ENCODE measurements around the gene SLC17A8. TPM values are rescaled to one million over a fixed set of nuclear protein-coding genes. Genes with fewer than 3 reads are reported as not detected.
"Not testable (repeated sequence)": the region's sequence is repeated elsewhere in the genome, so short reads cannot be mapped to it uniquely, and the experiment has no call there.

The SLC17A8 gene
- polyA plus RNA-seq, 4 donors = 0.22 to 0.41 (median 0.28) TPM

DNA sequence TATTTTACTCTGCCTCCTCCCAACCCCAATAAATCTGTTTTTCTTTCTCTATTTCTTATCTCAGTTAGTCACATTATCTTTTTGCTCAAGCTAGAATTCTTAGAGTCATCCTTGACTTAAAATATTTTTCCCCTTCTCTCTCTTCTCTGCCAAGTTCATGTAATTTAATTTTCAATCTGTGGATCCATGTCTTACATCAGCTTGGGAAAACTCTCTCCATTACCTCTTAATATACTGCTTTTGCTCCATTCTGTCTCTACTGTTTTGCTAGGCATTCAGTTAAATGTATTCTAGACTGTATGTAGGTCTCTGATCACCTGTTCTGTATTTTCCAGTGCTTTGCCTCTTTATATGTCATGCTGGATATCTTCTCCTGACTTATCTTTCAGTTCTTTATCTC lies 65.8 kb downstream of the SLC17A8 start:
- DNase-seq (ENCODE audit: low read depth in 4 of 4, low spot score in 2 of 4) = no peak

DNA sequence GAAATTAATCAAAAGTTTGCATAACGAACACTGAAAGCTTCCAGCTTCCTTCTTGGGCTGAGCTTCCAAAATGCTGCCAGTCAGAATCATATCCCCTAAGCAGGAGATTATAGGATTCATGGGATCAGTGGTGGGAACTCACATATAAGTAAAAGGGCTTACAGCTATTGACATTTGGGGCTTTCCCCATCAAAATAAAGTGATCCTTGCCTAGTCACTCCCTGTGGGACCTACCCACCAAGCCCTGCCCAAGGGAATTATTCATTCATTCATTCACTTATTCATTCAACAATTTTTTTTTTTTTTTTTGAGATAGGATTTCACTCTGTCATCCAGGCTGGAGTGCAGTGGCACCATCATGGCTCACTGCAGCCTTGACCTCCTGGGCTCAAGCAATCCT lies 69.3 kb downstream of the SLC17A8 start:
- no peak for DNase-seq (ENCODE audit: low read depth in 4 of 4, low spot score in 2 of 4)

DNA sequence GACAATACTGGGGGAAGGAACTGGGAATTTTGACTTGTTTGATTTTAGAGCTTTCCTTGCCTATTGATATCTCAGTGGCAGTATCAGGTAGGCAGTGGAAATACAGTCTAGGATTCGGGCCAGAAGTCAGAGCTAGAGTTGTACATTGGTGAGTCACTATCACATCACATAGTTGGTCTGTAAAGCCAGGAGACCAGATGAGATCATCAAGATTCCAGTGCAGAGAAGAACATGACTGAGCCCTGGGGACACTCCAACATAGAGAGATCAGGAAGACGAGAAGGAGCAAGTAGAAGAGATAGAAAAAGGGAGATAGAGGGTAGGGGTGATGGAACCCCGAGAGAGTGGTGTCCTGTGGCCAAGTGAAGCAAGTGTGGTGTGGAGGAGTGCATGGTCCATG lies 70.2 kb downstream of the SLC17A8 start:
- no peak for DNase-seq (ENCODE audit: low read depth in 4 of 4, low spot score in 2 of 4)

DNA sequence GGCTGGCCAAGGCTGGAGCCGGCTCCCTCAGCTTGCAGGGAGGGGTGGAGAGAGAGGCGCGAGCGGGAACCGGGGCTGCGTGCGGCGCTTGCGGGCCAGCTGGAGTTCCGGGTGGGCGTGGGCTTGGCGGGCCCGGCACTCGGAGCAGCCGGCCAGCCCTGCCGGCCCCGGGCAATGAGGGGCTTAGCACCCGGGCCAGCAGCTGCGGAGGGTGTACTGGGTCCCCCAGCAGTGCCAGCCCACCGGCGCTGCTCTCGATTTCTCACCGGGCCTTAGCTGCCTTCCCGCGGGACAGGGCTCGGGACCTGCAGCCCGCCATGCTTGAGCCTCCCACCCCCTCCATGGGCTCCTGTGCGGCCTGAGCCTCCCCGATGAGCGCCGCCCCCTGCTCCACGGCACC lies 73.4 kb downstream of the SLC17A8 start:
- not testable (repeated sequence) for DNase-seq (ENCODE audit: low read depth in 4 of 4, low spot score in 2 of 4)

DNA sequence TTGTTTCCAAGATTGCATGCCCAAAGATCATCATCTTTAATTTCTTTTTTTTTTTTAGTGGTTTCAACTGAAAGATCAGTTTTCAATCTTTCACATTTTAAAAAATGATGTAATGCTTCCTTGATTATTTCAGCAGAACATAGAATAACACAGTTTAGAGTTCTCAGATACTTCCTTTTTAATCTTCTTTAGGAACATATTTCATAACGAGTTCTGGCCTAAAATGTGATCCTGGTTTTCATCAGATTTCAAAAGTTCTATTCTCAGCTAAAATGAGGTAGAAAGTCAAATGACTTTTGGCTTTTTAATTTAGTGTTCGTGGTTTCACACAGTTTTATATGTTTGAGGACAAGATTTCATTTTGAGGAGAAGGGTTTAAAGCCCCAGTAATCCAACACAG lies 76.8 kb downstream of the SLC17A8 start:
- no peak for DNase-seq (ENCODE audit: low read depth in 4 of 4, low spot score in 2 of 4)

DNA sequence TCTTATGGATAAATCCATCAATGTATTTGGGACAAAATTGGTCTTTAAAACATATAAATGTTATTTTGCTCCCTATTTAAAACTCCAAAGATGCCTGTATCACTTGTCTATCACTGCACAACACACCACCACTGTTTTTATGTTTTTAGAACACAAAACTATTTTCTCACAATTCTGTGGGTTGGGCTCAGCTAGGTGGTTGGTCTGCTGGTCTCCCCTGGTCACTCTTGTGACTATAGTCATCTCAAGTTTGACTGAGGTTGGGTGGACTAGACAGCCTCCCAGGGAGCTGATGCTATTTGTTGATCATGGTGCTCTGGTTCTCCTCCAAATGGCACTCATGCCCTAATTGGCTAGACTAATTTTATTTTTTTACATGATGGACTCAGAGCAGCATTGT lies 77.3 kb downstream of the SLC17A8 start:
- no peak for DNase-seq (ENCODE audit: low read depth in 4 of 4, low spot score in 2 of 4)

DNA sequence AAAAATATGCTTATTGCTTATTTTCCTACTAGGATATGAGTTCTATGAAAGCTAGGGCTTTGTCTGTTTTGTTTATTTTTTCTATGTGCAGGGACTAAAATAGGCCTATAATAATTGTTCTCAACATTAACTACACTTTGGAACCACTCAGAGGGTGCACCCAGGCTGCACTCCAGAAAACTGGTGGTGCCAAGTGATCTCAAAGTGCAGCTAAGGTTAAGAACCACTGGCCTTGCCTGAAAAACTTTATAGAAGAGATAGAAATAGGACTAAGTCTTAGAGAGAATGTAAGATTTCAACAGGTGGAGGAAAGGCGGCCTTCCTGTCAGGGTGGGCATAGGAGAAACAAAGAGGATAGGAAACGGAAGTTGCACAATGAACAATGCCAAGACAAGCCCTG lies 79.1 kb downstream of the SLC17A8 start:
- DNase-seq (ENCODE audit: low read depth in 4 of 4, low spot score in 2 of 4) = no peak

DNA sequence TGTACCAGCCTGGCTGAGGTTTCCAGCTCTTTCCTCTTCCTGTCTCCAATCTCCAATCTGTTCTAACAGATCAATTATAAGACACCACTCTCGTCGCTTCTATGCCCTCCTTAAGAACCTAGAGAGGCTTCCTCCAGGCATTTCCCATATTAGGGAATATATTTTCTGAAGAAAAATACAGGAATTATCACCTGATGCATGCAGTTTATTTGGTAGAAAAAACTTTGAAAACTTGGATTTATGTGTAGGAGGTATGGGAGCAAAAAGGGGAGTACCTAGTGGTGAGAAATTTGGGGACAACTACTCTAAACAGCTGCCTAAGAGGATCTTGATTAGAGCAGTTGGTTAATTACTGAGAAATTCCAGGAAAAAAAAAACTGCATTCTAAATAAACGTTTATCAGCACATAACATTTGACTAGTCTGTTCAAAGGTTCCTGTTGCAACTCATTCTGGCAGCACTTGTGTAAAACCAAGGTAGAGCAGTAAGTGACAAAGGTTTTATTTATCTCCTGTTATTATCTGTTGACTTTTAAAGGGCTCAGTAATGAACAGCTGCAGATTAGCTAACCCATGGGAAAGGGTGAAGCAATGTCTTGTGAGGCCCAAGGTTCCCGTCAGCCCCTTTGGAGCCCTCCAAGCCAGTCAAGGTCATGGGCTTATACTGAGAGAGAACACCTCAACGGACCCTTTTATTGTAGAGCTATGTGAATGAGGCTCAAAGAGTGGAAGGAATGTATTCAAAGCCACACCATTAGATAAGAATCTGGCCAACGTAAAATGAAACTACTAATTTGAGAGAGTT lies 80.4 kb downstream of the SLC17A8 start:
- no peak for DNase-seq (ENCODE audit: low read depth in 4 of 4, low spot score in 2 of 4)

DNA sequence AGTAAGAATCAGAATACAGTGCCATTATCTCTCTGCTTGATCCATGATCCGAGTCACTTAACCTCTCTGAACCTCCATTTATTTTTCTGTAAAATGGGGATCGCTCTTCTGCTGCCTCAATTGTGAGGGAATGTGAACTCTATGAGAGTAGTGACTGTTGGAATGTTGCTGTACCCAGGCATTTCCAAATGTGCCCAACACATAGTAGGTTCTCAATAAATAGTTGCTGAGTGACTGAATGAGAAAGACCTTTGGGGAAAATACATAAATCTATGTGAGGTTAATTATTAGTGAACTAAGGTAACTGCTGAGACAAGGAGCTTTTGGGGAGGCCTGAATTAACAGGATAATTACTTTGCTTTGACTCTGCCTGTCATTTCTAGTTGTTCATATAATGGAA lies 82.9 kb downstream of the SLC17A8 start:
- no peak for DNase-seq (ENCODE audit: low read depth in 4 of 4, low spot score in 2 of 4)

DNA sequence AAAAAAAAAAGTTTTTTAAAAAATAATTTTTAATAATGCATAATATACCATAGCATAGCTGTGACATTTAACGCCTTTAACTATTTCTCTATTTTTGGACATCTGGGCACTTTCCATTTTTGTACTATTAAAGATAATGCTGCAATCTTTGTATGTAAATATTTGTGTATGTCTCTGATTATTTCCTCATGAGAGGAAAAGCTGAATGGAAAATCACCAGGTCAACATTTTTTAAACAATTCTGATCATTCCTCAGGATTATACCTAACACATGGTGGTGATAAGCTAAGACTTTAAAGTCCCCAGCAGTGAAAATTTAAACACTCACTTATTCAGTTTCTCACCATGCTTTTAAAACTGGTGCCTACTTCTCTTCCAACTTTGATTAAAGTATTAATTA lies 85.5 kb downstream of the SLC17A8 start:
- no peak for DNase-seq (ENCODE audit: low read depth in 4 of 4, low spot score in 2 of 4)

DNA sequence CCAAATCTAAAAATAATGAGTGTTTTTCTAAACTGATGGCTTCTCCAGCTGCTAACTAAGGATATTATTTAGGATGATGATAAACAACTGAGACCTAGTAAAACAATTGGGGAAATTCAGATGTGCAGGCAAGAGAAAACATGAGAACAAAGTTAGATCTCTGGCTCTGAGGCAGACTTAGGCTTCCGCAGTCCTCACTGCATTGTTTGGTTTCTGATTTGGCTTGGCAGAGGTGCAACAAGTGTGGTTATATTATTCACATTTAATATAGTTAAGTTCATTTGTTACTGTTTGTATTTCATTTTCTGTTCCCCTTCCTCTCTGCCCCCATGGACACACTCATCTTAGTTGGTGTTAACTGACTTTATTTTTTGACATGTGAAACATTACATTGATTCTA lies 86.6 kb downstream of the SLC17A8 start:
- DNase-seq (ENCODE audit: low read depth in 4 of 4, low spot score in 2 of 4) = no peak

DNA sequence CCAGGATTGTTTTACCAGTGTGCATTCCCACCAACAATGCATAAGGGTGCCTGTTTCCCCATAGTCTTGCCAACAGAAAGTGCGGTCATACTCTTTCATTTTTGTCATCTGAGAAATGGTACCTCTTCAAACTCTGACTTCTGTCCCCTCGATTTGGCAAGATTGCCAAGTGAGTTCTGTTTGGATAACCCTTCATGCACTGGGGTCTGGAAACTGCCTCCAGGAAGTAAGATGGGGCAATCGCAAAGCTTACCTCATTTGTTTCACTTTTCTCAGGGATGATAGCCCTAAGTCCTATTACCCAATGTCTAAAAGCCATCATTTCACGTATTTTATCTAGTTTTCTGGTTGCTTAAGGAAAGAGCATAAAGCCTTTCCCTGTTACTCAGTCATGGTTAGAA lies 88.2 kb downstream of the SLC17A8 start:
- no peak for DNase-seq (ENCODE audit: low read depth in 4 of 4, low spot score in 2 of 4)

DNA sequence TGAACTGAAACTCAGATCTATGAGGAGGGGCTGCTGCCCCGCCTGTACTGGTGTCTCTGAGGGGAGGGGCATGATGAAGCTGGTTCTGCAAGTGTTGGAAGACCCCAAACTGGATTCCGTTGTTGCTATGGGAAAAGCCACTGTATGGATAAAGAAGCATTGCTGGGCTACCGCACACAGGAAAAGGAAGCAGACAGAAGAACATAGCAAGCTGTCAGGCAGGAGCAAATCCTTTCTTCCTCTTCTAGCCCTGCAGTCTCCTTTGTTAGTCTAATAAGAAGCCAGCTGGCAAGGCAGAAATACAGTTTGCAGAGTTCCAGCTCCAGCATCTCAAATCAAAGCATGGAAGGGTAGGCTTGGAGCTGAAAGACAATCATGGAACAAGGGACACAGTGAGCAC lies 90.5 kb downstream of the SLC17A8 start:
- no peak for DNase-seq (ENCODE audit: low read depth in 4 of 4, low spot score in 2 of 4)

DNA sequence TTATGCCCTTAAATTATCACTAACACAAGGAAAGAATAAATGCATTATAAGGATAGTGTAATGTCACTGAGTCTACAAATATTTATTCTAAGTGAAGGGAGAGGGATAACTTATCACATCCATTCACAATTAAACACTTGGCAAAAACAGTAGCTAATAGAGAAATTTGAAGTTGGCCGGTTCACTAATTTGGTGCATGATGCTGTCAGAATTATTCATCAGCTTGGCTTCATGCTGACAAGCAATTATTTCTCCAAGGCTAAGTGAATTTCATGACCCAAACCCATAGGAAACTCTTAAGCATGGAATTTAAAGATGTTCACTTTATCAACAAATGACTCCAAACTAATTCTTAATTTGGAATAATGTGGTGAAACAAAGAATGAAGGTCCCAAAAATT lies 91.8 kb downstream of the SLC17A8 start:
- DNase-seq (ENCODE audit: low read depth in 4 of 4, low spot score in 2 of 4) = no peak

DNA sequence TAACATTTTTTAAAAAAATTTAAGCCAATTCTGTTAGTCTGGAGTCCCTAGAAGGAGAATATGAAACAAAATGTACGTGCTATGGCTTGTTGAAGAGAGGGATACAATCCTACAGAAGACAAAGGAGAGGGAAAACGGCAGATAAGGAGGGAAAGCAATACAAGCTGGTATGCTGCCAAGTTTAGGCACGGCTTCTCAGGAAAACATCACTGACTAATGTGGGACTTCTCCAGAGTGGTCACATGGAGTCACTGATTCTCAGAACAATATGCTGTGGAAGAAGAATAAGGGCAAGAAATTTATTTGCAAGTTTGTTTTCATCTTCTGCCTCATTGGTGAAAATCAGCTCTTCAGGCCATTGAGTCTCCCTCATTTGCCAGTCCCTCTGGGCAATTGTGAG lies 93.9 kb downstream of the SLC17A8 start:
- DNase-seq (ENCODE audit: low read depth in 4 of 4, low spot score in 2 of 4) = no peak

DNA sequence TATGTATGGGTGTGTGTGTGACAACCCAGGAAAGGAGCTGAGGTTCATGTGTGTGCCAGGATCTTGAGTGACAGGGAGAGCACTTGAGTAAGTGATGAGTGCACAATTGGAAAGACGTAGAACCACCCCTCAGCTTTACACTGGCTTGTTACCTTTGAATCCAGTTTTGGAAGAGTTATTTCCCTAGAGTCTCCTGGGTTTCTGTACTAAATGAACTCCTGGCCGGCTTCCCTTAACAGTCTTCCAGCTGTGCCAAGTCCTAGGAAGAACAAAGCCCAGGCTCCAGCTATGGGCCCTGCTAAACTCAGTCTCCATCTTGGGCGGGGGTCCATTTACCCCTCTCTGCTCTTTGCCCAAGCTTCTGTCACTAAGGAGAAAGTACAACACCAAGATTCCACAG lies 97.1 kb downstream of the SLC17A8 start:
- no peak for DNase-seq (ENCODE audit: low read depth in 4 of 4, low spot score in 2 of 4)

DNA sequence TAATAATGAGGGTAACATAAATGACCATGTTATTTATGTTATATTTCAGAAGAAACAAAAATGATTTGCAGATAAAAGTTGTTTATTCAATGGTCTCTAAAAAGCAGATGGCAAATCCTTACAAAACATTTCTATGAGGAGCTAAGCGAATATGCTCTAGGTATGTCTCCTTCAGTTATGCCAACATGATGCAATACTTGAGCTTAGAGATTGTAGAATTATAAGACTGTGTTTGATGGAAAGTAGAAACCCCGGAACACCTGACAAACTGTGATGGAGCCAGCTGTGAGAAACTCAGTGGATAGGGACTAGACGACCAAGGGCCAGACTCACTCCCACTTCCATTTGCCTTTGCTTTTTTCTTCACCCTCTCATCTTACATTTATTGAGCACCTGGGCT lies 99.0 kb downstream of the SLC17A8 start:
- no peak for DNase-seq (ENCODE audit: low read depth in 4 of 4, low spot score in 2 of 4)

DNA sequence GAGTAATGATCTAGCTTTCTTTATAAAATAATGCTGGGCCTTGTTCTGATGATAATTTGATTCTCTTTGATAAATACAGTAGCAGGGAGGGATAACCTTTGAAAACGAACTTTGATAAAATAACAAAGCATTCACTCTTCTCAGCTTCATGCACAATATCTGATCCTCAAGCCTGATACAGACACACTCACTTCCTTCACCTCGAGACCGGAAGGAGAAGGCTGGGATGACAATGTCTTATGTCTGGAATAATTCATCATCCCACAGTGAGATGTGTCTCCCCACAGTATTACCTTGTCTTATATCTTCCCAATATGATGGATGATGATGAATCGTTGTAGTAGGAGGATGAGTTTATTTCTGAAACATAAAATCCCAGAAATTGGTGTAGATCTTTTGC lies 101.3 kb downstream of the SLC17A8 start:
- no peak for DNase-seq (ENCODE audit: low read depth in 4 of 4, low spot score in 2 of 4)

DNA sequence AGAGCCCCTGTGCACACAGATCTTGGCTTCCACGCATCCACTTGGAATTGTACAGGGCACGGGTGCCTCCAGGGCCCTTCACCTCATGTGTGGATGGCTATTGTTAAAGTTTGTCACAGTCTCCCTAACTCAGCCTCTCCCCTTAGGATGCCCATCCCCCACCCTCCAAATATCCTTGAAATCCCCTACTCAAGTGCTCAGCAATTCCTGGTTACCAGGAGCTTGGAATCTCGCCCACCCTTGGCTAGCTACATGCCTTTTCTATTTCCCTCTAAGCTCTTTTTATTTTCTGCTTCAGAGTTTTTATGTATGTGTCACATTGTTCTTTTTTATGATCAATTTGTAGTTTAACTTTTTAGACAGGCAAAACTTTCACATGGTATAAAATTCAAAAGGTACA lies 103.8 kb downstream of the SLC17A8 start:
- no peak for DNase-seq (ENCODE audit: low read depth in 4 of 4, low spot score in 2 of 4)

DNA sequence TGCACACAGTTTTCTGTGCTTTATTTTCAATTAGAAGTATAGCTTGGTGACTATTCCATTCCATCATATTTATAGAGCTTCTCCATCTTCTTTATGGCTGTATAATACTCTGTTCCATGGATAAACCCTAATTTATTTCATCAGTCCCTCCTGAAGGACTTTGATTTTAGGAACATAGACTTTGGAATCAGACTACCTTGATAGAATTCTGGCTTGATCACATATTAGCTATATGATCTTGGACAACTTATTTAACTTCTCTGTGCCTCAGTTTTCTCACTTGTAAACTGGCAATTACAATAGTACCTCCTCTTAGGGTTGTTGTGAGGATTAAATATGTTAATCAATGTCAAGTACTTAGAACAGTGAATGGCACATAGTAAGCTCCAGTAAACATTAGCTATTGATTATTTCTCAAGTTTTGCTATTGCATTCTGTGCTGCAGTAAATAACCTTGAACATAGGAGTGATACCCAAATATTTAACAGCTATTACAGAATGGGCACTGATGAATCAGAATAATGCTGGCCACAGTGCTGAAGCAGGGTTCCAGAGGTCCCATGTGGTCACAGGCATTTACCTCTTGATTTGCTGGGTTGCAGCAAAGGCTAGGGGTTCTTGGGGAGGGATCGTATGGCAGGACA lies 104.6 kb downstream of the SLC17A8 start:
- no peak for DNase-seq (ENCODE audit: low read depth in 4 of 4, low spot score in 2 of 4)

DNA sequence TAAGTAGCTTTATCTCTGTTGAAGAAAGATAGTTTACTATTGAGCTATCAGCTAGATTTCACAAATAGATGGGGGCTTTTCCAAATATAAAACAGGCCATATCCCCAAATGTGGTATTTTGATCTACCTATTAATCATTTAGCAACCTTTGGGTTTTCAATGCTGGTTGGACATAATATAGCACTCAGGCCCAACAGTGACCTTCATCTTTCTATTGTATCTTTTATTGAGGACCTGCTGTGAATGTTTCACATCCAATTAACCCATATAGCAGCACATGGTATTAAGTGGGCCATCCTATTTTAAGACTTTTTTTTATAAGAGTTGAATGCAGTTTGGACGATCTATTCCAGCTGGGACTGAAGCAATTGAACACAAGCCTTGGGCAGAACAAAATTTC lies 106.8 kb downstream of the SLC17A8 start:
- DNase-seq (ENCODE audit: low read depth in 4 of 4, low spot score in 2 of 4) = no peak

DNA sequence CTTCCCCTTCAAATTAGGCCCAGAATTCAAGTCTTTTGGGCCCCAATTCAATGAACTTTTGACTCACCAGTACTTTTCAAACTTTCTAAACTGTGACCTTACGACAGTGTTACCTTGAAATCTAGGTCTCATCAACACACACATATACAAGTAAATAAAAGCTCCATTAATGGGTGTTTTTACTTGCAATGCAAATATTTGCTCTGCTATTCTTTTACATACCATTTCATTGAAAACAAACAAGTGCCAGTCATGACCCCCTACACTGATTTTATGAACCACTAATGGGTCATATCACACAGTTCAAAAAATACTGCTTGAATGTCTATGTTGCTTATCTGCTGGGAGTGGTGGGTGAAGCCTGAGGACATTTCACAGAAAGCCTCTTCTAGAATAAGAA lies 107.7 kb downstream of the SLC17A8 start:
- DNase-seq (ENCODE audit: low read depth in 4 of 4, low spot score in 2 of 4) = no peak

DNA sequence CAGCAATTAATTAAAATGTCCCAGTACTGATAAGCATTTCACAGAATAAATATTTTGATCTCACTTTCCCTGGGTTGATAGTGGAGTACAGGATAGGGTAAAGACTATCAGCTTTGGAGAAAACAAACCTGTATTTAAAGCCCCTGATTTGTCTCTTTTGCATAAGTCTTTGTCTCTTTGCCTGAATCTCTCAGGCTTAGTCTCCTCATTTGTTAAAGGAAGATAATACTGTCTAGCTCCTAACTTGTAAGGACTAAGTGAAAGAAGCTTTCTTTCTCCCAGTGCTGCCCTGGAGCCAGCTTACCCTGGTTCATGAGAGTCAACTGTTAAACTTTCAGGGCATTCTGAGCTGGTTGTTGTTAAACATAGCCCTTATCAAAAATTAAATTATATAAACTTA lies 111.3 kb downstream of the SLC17A8 start:
- no peak for DNase-seq (ENCODE audit: low read depth in 4 of 4, low spot score in 2 of 4)

Data from left renal cortex interstitium (tissue), 4 donors.